Neural progenitor cell (in vitro differentiated cells): ENCODE measurements around the gene CAP1.

ENCODE experiments used
- CTCF ChIP-seq: fragments of 200-600 bp; sonication (generic); IDR thresholded peaks from 2 replicates; pipeline ENCODE4 v1.5.1; 2017; ENCODE audit warnings: antibody characterized with exemption, mild to moderate bottlenecking
- EZH2 ChIP-seq: fragments of 200-600 bp; sonication (generic); IDR thresholded peaks from 2 replicates; pipeline ENCODE4 v1.6.1; 2017; ENCODE audit warnings: antibody characterized with exemption, mild to moderate bottlenecking, moderate library complexity
- EZH2phosphoT487 ChIP-seq: fragments of 200-600 bp; sonication (generic); IDR thresholded peaks from 2 replicates; pipeline ENCODE4 v1.6.1; 2017; ENCODE audit warnings: antibody characterized with exemption

- no peak for TF ChIP-seq CTCF
- TF ChIP-seq EZH2, result no peak
- no peak for TF ChIP-seq EZH2phosphoT487
Measured at GRCh38 chr1:40073062-40073461, 32.5 kb downstream of the CAP1 start.
